Natural killer cell (primary cell): ENCODE data around the gene NBL1. TPM values are rescaled to one million over a fixed set of nuclear protein-coding genes. Genes with fewer than 3 reads are reported as not detected.
"Not testable (repeated sequence)": the region's sequence is repeated elsewhere in the genome, so short reads cannot be mapped to it uniquely, and the experiment has no call there.

ENCODE experiments used
- ATAC-seq, 3 donors: fragments of 150-1000 bp in 2 of 3; fragments of 200-7000 bp in 1 of 3; cut with Tn5 transposase; 1 replicate in 1 of 3; 2 replicates in 2 of 3; pipeline ENCODE4 v1.10.0; 2021; ENCODE audit warnings: mild to moderate bottlenecking in 2 of 3, moderate library complexity in 2 of 3
- DNase-seq, 2 donors: peaks; one replicate each; pipeline versions ENCODE4 v3.0.0 to v3.0.0-alpha.2; 2013 to 2021; ENCODE audit warnings: mixed read lengths in 1 of 2
- H3K27ac ChIP-seq: one replicate; pipeline ENCODE4 v1.5.1; 2013; ENCODE audit warnings: mild to moderate bottlenecking, low read length
- H3K27me3 ChIP-seq: one replicate; pipeline ENCODE4 v1.6.1; 2013; ENCODE audit warnings: low read length; ENCODE audit not compliant: control insufficient read depth, insufficient read depth
- H3K36me3 ChIP-seq: one replicate; pipeline ENCODE4 v1.6.1; 2013; ENCODE audit warnings: low read length; ENCODE audit not compliant: control insufficient read depth, insufficient read depth
- H3K4me1 ChIP-seq: one replicate; pipeline ENCODE4 v1.6.1; 2013; ENCODE audit warnings: low read length; ENCODE audit not compliant: control insufficient read depth, insufficient read depth
- H3K4me3 ChIP-seq: one replicate; pipeline ENCODE4 v1.5.1; 2013; ENCODE audit warnings: low read length
- H3K9me3 ChIP-seq: one replicate; pipeline ENCODE4 v1.6.1; 2013; ENCODE audit warnings: low read length; ENCODE audit not compliant: control insufficient read depth, insufficient read depth
- H3K27ac Mint-ChIP-seq, 2 donors: one replicate each; pipeline ENCODE4 v1.8.0; 2022; ENCODE audit warnings: mild to moderate bottlenecking in 2 of 2, mixed read lengths in 2 of 2, moderate library complexity in 1 of 2
- H3K27me3 Mint-ChIP-seq, 2 donors: one replicate each; pipeline ENCODE4 v1.8.0; 2022; ENCODE audit warnings: low read depth in 2 of 2, mixed read lengths in 2 of 2
- H3K36me3 Mint-ChIP-seq: one replicate; pipeline ENCODE4 v1.8.0; 2022; ENCODE audit warnings: mixed read lengths
- H3K4me1 Mint-ChIP-seq, 2 donors: one replicate each; pipeline ENCODE4 v1.8.0; 2022; ENCODE audit warnings: mixed read lengths in 2 of 2
- H3K4me3 Mint-ChIP-seq: one replicate; pipeline ENCODE4 v1.8.0; 2022; ENCODE audit warnings: mild to moderate bottlenecking, moderate library complexity, mixed read lengths
- H3K9me3 Mint-ChIP-seq, 2 donors: one replicate each; pipeline ENCODE4 v1.8.0; 2022; ENCODE audit warnings: mixed read lengths in 2 of 2
- CTCF ChIP-seq: fragments of 200-600 bp; IDR thresholded peaks from one replicate; pipeline ENCODE4 v1.8.0; 2022; ENCODE audit warnings: antibody characterized with exemption
- WGBS: methylation state at CpG from one replicate; pipeline ENCODE4 v1.1.7; 2013; ENCODE audit warnings: missing lambda C conversion rate; ENCODE audit not compliant: insufficient coverage; 5-methylcytosine and 5-hydroxymethylcytosine counted together
- intact Hi-C: fragments of 100-400 bp; cut with micrococcal nuclease; formaldehyde crosslinking; loops from one replicate; pipeline ENCODE4 v1.14.2; 2022
- total RNA-seq, 4 donors: library from RNA; stranded (reverse); fragments of 120-200 nt in 1 of 4; gene quantifications; one replicate each; pipeline versions ENCODE4 v1.2.3 to v1.2.4, GENCODE V29; 2013 to 2022

The NBL1 gene
- total RNA-seq, 3 donors from 2014 or later (not counting 1 experiment from before 2014, with no cell fraction given), result 10.7 to 18.4 (median 11.4) TPM

GRCh38 chr1:19629357-19629756 lies 14.8 kb upstream of the NBL1 start:
- Mint-ChIP-seq H3K27ac (no peak overlapping the region), H3K9me3 (no peaks in the 10 kb centered on the region), H3K4me1 (peaks cover 0 to 8% of the 10 kb centered on the region in 2 donors), H3K36me3 (peaks cover 6% of the 10 kb centered on the region), H3K27me3 (no peaks in the 10 kb centered on the region), H3K4me3 (no peak overlapping the region)
- Histone ChIP-seq H3K9me3 (no peaks in the 10 kb centered on the region), H3K36me3 (peaks cover 21% of the 10 kb centered on the region), H3K27me3 (no peaks in the 10 kb centered on the region), H3K27ac (no peak overlapping the region), H3K4me1 (no peaks in the 10 kb centered on the region), H3K4me3 (no peak overlapping the region)
- no peak for TF ChIP-seq CTCF
- DNase-seq (no peak), ATAC-seq (no peak)
- intact Hi-C loops, result no loop called here
- WGBS, result 98% methylated on average over 2 of the region's 4 CpGs

- intact Hi-C loops, H3K9me3 ChIP-seq, DNase-seq, H3K9me3 Mint-ChIP-seq, H3K4me3 Mint-ChIP-seq, H3K4me3 ChIP-seq, H3K27ac Mint-ChIP-seq, H3K36me3 Mint-ChIP-seq, H3K27ac ChIP-seq, ATAC-seq, H3K4me1 Mint-ChIP-seq, H3K27me3 ChIP-seq, H3K27me3 Mint-ChIP-seq, H3K4me1 ChIP-seq: not testable (repeated sequence)
- peaks cover 13% of the 10 kb centered on the region for H3K36me3 ChIP-seq
- WGBS, result 100% methylated on average over 1 of the region's 1 CpG
These were observed 13.9 kb upstream of the NBL1 start for GRCh38 chr1:19630192-19630591.

- TF ChIP-seq CTCF, result no peak
- H3K27me3 Mint-ChIP-seq, result no peaks in the 10 kb centered on the region
- Histone ChIP-seq H3K4me3 (no peak overlapping the region), H3K27me3 (no peaks in the 10 kb centered on the region), H3K36me3 (peaks cover 9% of the 10 kb centered on the region), H3K27ac (no peak overlapping the region), H3K9me3 (no peaks in the 10 kb centered on the region), H3K4me1 (no peaks in the 10 kb centered on the region)
- no peak overlapping the region for H3K4me3 Mint-ChIP-seq
- peaks cover 6% of the 10 kb centered on the region for H3K36me3 Mint-ChIP-seq
- ATAC-seq (no peak), DNase-seq (no peak)
- no peaks in the 10 kb centered on the region for H3K9me3 Mint-ChIP-seq
- WGBS, result 97% methylated on average over 3 of the region's 6 CpGs
- H3K27ac Mint-ChIP-seq, result no peak overlapping the region
- no peaks in the 10 kb centered on the region for H3K4me1 Mint-ChIP-seq
- intact Hi-C loops, result no loop called here
These were observed 13.3 kb upstream of the NBL1 start for GRCh38 chr1:19630720-19631395.

- no peak for ATAC-seq
- WGBS, result 100% methylated on average over 1 of the region's 2 CpGs
- Mint-ChIP-seq H3K36me3 (peaks cover 6% of the 10 kb centered on the region), H3K27ac (no peak overlapping the region), H3K9me3 (no peaks in the 10 kb centered on the region), H3K4me1 (no peaks in the 10 kb centered on the region), H3K27me3 (no peaks in the 10 kb centered on the region), H3K4me3 (no peak overlapping the region)
- no peaks in the 10 kb centered on the region for H3K27me3 ChIP-seq
- H3K9me3 ChIP-seq, result no peaks in the 10 kb centered on the region
- no peak for TF ChIP-seq CTCF
- DNase-seq, result no peak
- intact Hi-C loops, result no loop called here
- no peak overlapping the region for H3K4me3 ChIP-seq
- no peak overlapping the region for H3K27ac ChIP-seq
- H3K4me1 ChIP-seq, result no peaks in the 10 kb centered on the region
- H3K36me3 ChIP-seq, result no peaks in the 10 kb centered on the region
These were observed 11.9 kb upstream of the NBL1 start for GRCh38 chr1:19632211-19632610.
